ENCODE results near the gene SPSB3.

SPSB3 gene

DNA sequence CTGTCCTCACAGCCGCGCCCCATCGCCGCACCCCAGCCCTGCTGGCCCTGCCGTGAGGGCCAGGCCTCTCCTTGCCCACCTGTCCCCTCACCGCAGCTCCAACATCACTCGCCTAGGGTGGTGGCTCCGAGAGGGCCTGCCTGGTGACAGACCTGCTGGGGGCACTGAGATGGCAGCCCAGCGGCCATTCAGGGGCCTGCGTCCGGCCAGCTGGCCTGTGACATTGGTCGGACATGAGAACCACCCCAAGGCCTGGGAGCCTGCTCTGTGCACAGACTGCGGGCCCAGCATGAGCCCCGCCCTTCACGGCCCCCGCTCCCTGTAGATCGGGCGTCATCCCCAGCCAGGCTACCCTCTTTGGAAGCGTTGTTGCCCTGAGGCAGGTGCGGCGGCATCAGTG is 22.9 kb downstream of the SPSB3 start:
- Histone ChIP-seq H3K36me3 (ENCODE audit: control insufficient read depth in 2 of 2, insufficient read depth in 2 of 2, low read length in 2 of 2) (peaks cover 10 to 30% of the 10 kb centered on the region in 2 donors), H3K4me3 (ENCODE audit: low read length in 2 of 2) (no peak overlapping the region), H3K9me3 (ENCODE audit: control insufficient read depth in 2 of 2, low read length in 2 of 2) (no peaks in the 10 kb centered on the region), H3K4me1 (ENCODE audit: control insufficient read depth, insufficient read depth, low read length) (no peaks in the 10 kb centered on the region), H3K9ac (ENCODE audit: low read length in 2 of 2) (no peak overlapping the region), H3K27me3 (ENCODE audit: control insufficient read depth in 1 of 2, insufficient read depth in 2 of 2, low read length in 2 of 2) (no peaks in the 10 kb centered on the region), H3K27ac (ENCODE audit: low read length) (no peak overlapping the region)

- Histone ChIP-seq H3K36me3 (ENCODE audit: control insufficient read depth in 2 of 2, insufficient read depth in 2 of 2, low read length in 2 of 2) (peaks cover 10 to 30% of the 10 kb centered on the region in 2 donors), H3K4me3 (ENCODE audit: low read length in 2 of 2) (no peak overlapping the region), H3K9me3 (ENCODE audit: control insufficient read depth in 2 of 2, low read length in 2 of 2) (no peaks in the 10 kb centered on the region), H3K27me3 (ENCODE audit: control insufficient read depth in 1 of 2, insufficient read depth in 2 of 2, low read length in 2 of 2) (no peaks in the 10 kb centered on the region), H3K9ac (ENCODE audit: low read length in 2 of 2) (no peak overlapping the region), H3K27ac (ENCODE audit: low read length) (no peak overlapping the region), H3K4me1 (ENCODE audit: control insufficient read depth, insufficient read depth, low read length) (no peaks in the 10 kb centered on the region)
These were observed 23.4 kb downstream of the SPSB3 start for GRCh38 chr16:1758923-1759322.

GRCh38 chr16:1757714-1758461 is 24.5 kb downstream of the SPSB3 start:
- Histone ChIP-seq H3K4me3 (ENCODE audit: low read length in 2 of 2) (no peak overlapping the region), H3K9me3 (ENCODE audit: control insufficient read depth in 2 of 2, low read length in 2 of 2) (no peaks in the 10 kb centered on the region), H3K27me3 (ENCODE audit: control insufficient read depth in 1 of 2, insufficient read depth in 2 of 2, low read length in 2 of 2) (no peaks in the 10 kb centered on the region), H3K27ac (ENCODE audit: low read length) (no peak overlapping the region), H3K4me1 (ENCODE audit: control insufficient read depth, insufficient read depth, low read length) (no peaks in the 10 kb centered on the region), H3K9ac (ENCODE audit: low read length in 2 of 2) (no peak overlapping the region), H3K36me3 (ENCODE audit: control insufficient read depth in 2 of 2, insufficient read depth in 2 of 2, low read length in 2 of 2) (peaks cover 12 to 31% of the 10 kb centered on the region in 2 donors)

DNA sequence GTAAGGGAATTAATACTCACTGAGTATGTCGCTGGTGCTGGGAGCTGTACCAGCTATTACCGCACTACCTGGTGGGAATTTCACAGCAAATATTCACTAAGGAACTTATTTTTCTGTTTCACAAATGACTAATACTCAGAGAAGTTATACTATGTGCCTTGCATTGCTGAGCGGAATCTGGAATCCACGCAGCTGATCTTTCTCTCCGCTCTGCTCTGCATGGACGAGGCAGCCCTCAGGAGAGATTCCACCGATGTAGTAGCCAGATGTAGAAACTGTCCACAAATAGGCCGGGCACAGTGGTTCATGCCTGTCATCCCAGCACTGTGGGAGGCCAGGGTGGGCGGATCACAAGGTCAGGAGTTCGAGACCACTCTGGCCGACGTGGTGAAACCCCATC is 28.2 kb downstream of the SPSB3 start:
- Histone ChIP-seq H3K4me3 (ENCODE audit: low read length in 2 of 2) (no peak overlapping the region), H3K4me1 (ENCODE audit: control insufficient read depth, insufficient read depth, low read length) (no peaks in the 10 kb centered on the region), H3K27me3 (ENCODE audit: control insufficient read depth in 1 of 2, insufficient read depth in 2 of 2, low read length in 2 of 2) (no peaks in the 10 kb centered on the region), H3K9me3 (ENCODE audit: control insufficient read depth in 2 of 2, low read length in 2 of 2) (no peaks in the 10 kb centered on the region), H3K36me3 (ENCODE audit: control insufficient read depth in 2 of 2, insufficient read depth in 2 of 2, low read length in 2 of 2) (peaks cover 21 to 32% of the 10 kb centered on the region in 2 donors), H3K9ac (ENCODE audit: low read length in 2 of 2) (no peak overlapping the region), H3K27ac (ENCODE audit: low read length) (no peak overlapping the region)

GRCh38 chr16:1752853-1753252 is 29.5 kb downstream of the SPSB3 start:
- H3K4me3 ChIP-seq (ENCODE audit: low read length in 2 of 2), result no peak overlapping the region
- H3K27ac ChIP-seq (ENCODE audit: low read length), result no peak overlapping the region
- H3K9me3 ChIP-seq (ENCODE audit: control insufficient read depth in 2 of 2, low read length in 2 of 2), result no peaks in the 10 kb centered on the region
- no peaks in the 10 kb centered on the region for H3K4me1 ChIP-seq (ENCODE audit: control insufficient read depth, insufficient read depth, low read length)
- H3K36me3 ChIP-seq (ENCODE audit: control insufficient read depth in 2 of 2, insufficient read depth in 2 of 2, low read length in 2 of 2), result peaks cover 35 to 41% of the 10 kb centered on the region in 2 donors
- no peak overlapping the region for H3K9ac ChIP-seq (ENCODE audit: low read length in 2 of 2)
- no peaks in the 10 kb centered on the region for H3K27me3 ChIP-seq (ENCODE audit: control insufficient read depth in 1 of 2, insufficient read depth in 2 of 2, low read length in 2 of 2)

DNA sequence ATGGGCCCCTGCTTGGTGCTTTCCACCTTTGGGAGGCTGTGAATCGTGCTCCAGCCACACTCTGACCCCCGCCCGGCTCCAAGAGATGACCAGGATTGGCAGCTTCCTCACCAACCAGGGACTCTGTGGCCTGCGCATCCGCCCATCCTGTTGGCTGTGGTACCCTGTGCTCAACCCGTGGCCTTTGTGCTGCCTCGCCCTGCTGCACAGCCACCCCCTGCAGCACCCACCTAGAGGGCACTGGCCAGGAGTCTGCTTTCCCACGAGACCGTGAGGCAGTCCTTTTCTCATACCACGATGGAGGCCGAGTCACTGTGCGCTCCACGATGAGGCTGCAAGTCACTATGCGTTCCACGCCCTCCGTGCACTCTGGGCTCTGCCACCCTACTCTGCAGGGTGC is 30.4 kb downstream of the SPSB3 start:
- Histone ChIP-seq H3K27ac (ENCODE audit: low read length) (no peak overlapping the region), H3K9ac (ENCODE audit: low read length in 2 of 2) (no peak overlapping the region), H3K36me3 (ENCODE audit: control insufficient read depth in 2 of 2, insufficient read depth in 2 of 2, low read length in 2 of 2) (peaks cover 36 to 46% of the 10 kb centered on the region in 2 donors), H3K9me3 (ENCODE audit: control insufficient read depth in 2 of 2, low read length in 2 of 2) (no peaks in the 10 kb centered on the region), H3K4me3 (ENCODE audit: low read length in 2 of 2) (no peak overlapping the region), H3K4me1 (ENCODE audit: control insufficient read depth, insufficient read depth, low read length) (no peaks in the 10 kb centered on the region), H3K27me3 (ENCODE audit: control insufficient read depth in 1 of 2, insufficient read depth in 2 of 2, low read length in 2 of 2) (no peaks in the 10 kb centered on the region)

- Histone ChIP-seq H3K9me3 (ENCODE audit: control insufficient read depth in 2 of 2, low read length in 2 of 2) (no peaks in the 10 kb centered on the region), H3K27ac (ENCODE audit: low read length) (no peak overlapping the region), H3K36me3 (ENCODE audit: control insufficient read depth in 2 of 2, insufficient read depth in 2 of 2, low read length in 2 of 2) (peaks cover 38 to 49% of the 10 kb centered on the region in 2 donors), H3K27me3 (ENCODE audit: control insufficient read depth in 1 of 2, insufficient read depth in 2 of 2, low read length in 2 of 2) (no peaks in the 10 kb centered on the region), H3K4me1 (ENCODE audit: control insufficient read depth, insufficient read depth, low read length) (no peaks in the 10 kb centered on the region), H3K9ac (ENCODE audit: low read length in 2 of 2) (no peak overlapping the region), H3K4me3 (ENCODE audit: low read length in 2 of 2) (no peak overlapping the region)
These were observed 32.9 kb downstream of the SPSB3 start for GRCh38 chr16:1749152-1750117.

DNA sequence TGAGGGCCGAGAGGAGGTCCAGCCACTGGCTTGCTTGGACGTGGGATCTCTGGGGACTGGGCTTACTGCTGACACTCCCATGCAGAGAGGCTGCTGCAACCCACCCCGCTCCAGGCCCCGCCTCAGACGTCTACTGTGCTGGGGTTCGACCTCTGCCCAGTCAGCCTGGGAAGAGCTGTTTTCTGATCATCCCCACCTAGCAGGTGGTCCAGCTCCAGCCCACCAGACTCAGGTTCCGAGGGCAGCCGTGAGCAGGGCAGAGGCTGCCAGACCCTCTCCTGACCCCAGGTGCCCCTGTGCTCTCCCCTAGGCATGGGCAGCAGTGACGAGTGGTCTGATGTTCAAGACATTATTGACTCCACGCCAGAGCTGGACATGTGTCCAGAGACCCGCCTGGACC is 34.4 kb downstream of the SPSB3 start:
- Histone ChIP-seq H3K27ac (ENCODE audit: low read length) (no peak overlapping the region), H3K9ac (ENCODE audit: low read length in 2 of 2) (no peak overlapping the region), H3K36me3 (ENCODE audit: control insufficient read depth in 2 of 2, insufficient read depth in 2 of 2, low read length in 2 of 2) (peaks cover 36 to 57% of the 10 kb centered on the region in 2 donors), H3K4me1 (ENCODE audit: control insufficient read depth, insufficient read depth, low read length) (no peaks in the 10 kb centered on the region), H3K27me3 (ENCODE audit: control insufficient read depth in 1 of 2, insufficient read depth in 2 of 2, low read length in 2 of 2) (no peaks in the 10 kb centered on the region), H3K4me3 (ENCODE audit: low read length in 2 of 2) (no peak overlapping the region), H3K9me3 (ENCODE audit: control insufficient read depth in 2 of 2, low read length in 2 of 2) (no peaks in the 10 kb centered on the region)

GRCh38 chr16:1746693-1747195 is 35.6 kb downstream of the SPSB3 start:
- H3K4me1 ChIP-seq (ENCODE audit: control insufficient read depth, insufficient read depth, low read length), result no peaks in the 10 kb centered on the region
- H3K27me3 ChIP-seq (ENCODE audit: control insufficient read depth in 1 of 2, insufficient read depth in 2 of 2, low read length in 2 of 2), result no peaks in the 10 kb centered on the region
- H3K36me3 ChIP-seq (ENCODE audit: control insufficient read depth in 2 of 2, insufficient read depth in 2 of 2, low read length in 2 of 2), result peaks cover 34 to 53% of the 10 kb centered on the region in 2 donors
- no peak overlapping the region for H3K9ac ChIP-seq (ENCODE audit: low read length in 2 of 2)
- no peak overlapping the region for H3K4me3 ChIP-seq (ENCODE audit: low read length in 2 of 2)
- H3K9me3 ChIP-seq (ENCODE audit: control insufficient read depth in 2 of 2, low read length in 2 of 2), result no peaks in the 10 kb centered on the region
- H3K27ac ChIP-seq (ENCODE audit: low read length), result no peak overlapping the region

GRCh38 chr16:1745900-1746692 is 36.3 kb downstream of the SPSB3 start:
- peaks cover 34 to 51% of the 10 kb centered on the region in 2 donors for H3K36me3 ChIP-seq (ENCODE audit: control insufficient read depth in 2 of 2, insufficient read depth in 2 of 2, low read length in 2 of 2)
- H3K4me1 ChIP-seq (ENCODE audit: control insufficient read depth, insufficient read depth, low read length), result no peaks in the 10 kb centered on the region
- H3K27ac ChIP-seq (ENCODE audit: low read length), result no peak overlapping the region
- H3K4me3 ChIP-seq (ENCODE audit: low read length in 2 of 2), result no peak overlapping the region
- no peak overlapping the region for H3K9ac ChIP-seq (ENCODE audit: low read length in 2 of 2)
- H3K9me3 ChIP-seq (ENCODE audit: control insufficient read depth in 2 of 2, low read length in 2 of 2), result no peaks in the 10 kb centered on the region
- H3K27me3 ChIP-seq (ENCODE audit: control insufficient read depth in 1 of 2, insufficient read depth in 2 of 2, low read length in 2 of 2), result no peaks in the 10 kb centered on the region

Data from stomach smooth muscle (tissue), 2 donors.